Subcutaneous adipose tissue (tissue), 4 donors: ENCODE measurements around the gene SRGAP3. TPM values are rescaled to one million over a fixed set of nuclear protein-coding genes. Genes with fewer than 3 reads are reported as not detected.

Source experiments
- total RNA-seq, 4 donors: library from RNA; depleted of rRNA; stranded (reverse); fragments of >200 nt; gene quantifications; one replicate each; pipeline ENCODE4 v1.1.0, GENCODE V29; 2016
- TF ChIP-seq, protein P1 (sequence below): fragments of 450-650 bp; IDR thresholded peaks from one replicate; pipeline ENCODE4 v1.5.1; 2016; ENCODE audit warnings: low read depth, mild to moderate bottlenecking, control low read depth, antibody characterized with exemption, moderate library complexity

Gene SRGAP3
- total RNA-seq, 4 donors from 2014 or later: 1.6 to 14.1 (median 8.9) TPM

- TF ChIP-seq, protein P1, sequence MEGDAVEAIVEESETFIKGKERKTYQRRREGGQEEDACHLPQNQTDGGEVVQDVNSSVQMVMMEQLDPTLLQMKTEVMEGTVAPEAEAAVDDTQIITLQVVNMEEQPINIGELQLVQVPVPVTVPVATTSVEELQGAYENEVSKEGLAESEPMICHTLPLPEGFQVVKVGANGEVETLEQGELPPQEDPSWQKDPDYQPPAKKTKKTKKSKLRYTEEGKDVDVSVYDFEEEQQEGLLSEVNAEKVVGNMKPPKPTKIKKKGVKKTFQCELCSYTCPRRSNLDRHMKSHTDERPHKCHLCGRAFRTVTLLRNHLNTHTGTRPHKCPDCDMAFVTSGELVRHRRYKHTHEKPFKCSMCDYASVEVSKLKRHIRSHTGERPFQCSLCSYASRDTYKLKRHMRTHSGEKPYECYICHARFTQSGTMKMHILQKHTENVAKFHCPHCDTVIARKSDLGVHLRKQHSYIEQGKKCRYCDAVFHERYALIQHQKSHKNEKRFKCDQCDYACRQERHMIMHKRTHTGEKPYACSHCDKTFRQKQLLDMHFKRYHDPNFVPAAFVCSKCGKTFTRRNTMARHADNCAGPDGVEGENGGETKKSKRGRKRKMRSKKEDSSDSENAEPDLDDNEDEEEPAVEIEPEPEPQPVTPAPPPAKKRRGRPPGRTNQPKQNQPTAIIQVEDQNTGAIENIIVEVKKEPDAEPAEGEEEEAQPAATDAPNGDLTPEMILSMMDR: no peak
Observed at GRCh38 chr3:9045371-9045770, 204.1 kb downstream of the SRGAP3 start.

DNA sequence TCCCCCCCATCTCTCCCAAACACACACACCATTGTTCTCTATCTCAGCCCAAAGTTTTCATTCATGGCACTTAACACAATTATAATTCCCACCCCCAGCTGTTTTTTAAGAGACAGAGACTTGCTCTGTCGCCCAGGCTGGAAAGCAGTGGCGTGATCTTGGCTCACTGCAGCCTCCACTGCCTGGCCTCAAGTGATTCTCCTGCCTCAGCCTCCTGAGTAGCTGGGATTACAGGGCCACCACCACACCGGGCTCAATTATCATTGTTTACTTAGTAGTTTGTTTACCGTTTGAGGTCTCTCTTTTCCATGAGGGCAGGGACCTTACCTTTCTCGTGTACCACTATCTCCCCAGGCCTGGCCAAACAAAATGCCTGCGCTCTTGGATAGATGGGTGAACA is 206.4 kb downstream of the SRGAP3 start:
- TF ChIP-seq, protein P1: no peak

DNA sequence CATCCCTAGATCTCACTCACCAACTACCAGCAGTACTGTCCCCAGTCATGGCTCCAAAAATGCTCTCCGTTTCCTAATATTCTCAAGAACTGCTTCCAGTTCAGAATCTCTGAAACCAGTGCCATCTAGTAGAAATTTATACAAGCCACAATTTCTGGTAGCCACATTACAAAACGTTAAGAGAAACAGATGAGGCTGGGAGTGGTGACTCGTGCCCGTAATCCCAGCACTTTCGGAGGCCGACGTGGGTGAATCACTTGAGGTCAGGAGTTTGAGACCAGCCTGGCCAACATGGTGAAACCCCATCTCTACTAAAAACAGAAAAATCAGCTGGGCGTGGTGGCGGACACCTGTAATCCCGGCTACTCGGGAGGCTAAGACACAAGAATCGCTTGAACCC is 207.8 kb downstream of the SRGAP3 start:
- TF ChIP-seq, protein P1: no peak

DNA sequence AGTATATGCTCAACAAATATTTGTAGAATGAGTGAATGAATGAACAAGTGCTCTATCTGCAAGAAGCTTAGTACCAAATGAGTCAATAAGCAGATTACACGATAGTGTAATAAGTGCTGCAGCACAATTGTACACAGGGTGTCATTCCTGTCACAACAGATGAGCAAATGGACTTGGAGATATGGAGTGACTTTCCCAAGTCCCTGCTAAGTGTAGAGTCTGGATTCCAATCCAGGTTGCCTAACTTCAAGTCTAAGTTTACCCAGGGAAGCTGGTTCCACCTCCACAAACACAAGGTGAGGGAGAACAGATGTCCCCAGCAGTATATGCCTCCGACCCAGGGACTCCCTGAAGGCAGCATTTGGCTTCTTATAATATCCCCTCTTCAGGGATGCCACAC is 208.4 kb downstream of the SRGAP3 start:
- TF ChIP-seq, protein P1: no peak

- TF ChIP-seq, protein P1: no peak
Observed at GRCh38 chr3:9037144-9037711, 212.2 kb downstream of the SRGAP3 start.

DNA sequence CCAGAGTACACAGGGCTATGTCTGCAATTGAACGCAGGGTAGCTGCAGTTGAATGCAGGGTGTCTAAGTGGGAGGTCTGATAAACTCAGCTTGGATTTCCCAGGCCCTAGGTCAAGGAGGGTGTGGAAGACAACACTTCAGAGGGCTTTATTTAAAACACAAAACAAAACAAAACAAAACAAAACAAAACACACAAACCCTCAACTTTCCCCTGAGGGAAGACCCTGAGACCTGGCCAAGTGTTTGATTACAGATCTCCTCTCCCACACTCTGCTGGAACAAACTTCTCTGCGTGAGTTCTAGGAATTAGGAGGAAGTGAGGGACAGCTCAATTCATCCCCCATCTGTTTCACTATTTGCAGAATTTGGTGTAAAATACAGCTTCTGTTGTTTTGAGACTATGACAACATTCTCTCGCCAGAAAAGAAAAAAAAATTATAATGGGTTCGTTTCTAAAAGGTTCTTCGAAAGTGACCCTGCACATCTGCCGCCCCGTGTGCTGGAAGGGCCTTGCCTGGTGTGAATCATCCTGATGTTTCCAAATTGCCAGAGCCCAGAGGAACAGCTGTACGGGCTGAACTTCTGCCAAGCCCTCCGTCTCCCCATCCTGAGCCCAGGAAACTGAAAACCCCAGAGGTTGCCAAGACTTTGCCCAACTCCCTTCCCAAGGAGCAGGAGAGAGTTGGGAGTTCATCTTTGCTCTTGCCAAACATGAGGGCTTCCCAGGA is 212.9 kb downstream of the SRGAP3 start:
- TF ChIP-seq, protein P1: no peak

DNA sequence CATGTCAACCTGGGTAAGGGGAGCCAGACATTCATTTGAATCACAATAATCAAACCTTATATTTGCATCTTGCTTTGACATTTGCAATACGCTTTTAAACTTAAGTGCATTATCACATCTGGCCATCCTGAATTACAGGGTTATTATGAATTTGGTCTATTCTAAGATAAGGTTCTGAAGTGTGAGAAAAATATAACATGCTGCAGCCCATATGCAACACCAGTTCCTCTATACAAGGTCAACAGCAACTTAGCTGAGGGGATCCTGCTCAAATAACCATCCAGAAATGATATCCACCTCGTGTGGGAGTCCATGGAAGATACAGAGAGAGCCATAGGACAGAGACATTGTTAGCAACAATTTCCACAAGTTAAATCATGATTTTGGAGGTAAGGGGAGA is 213.5 kb downstream of the SRGAP3 start:
- TF ChIP-seq, protein P1: no peak
